ENCODE data around the gene MFGE8. TPM values are rescaled to one million over a fixed set of nuclear protein-coding genes. Genes with fewer than 3 reads are reported as not detected.

The MFGE8 gene
- total RNA-seq, 4 donors from 2014 or later, result 51.8 to 156 (median 78.3) TPM

GRCh38 chr15:88894819-88895767 lies 18.1 kb downstream of the MFGE8 start, which contains the start of gene HAPLN3:
Gene HAPLN3, minus strand, starts transcription at chr15:88895544. Its CDS starts 8,246 bp downstream, at chr15:88887298.
- Histone ChIP-seq H3K27ac (peak within 1 kb of the TSS in 1 of 4 donors; percentile 60), H3K36me3 (no peaks in the 10 kb centered on the region), H3K4me3 (peak within 1 kb of the TSS; percentile 39 to 64 (median 56)), H3K27me3 (peaks cover 0 to 6% of the 10 kb centered on the region in 2 donors), H3K9me3 (no peaks in the 10 kb centered on the region), H3K4me1 (peaks cover 0 to 23% (median 20%) of the 10 kb centered on the region in 4 donors)
- TF ChIP-seq, protein P1, sequence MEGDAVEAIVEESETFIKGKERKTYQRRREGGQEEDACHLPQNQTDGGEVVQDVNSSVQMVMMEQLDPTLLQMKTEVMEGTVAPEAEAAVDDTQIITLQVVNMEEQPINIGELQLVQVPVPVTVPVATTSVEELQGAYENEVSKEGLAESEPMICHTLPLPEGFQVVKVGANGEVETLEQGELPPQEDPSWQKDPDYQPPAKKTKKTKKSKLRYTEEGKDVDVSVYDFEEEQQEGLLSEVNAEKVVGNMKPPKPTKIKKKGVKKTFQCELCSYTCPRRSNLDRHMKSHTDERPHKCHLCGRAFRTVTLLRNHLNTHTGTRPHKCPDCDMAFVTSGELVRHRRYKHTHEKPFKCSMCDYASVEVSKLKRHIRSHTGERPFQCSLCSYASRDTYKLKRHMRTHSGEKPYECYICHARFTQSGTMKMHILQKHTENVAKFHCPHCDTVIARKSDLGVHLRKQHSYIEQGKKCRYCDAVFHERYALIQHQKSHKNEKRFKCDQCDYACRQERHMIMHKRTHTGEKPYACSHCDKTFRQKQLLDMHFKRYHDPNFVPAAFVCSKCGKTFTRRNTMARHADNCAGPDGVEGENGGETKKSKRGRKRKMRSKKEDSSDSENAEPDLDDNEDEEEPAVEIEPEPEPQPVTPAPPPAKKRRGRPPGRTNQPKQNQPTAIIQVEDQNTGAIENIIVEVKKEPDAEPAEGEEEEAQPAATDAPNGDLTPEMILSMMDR (IDR thresholded peaks at IDR 0.05), result no peak
- TF ChIP-seq POLR2A (IDR thresholded peaks at IDR 0.05), result no peak
- DNase-seq, result peak in 2 of 3 donors; percentile 32 to 56

DNA sequence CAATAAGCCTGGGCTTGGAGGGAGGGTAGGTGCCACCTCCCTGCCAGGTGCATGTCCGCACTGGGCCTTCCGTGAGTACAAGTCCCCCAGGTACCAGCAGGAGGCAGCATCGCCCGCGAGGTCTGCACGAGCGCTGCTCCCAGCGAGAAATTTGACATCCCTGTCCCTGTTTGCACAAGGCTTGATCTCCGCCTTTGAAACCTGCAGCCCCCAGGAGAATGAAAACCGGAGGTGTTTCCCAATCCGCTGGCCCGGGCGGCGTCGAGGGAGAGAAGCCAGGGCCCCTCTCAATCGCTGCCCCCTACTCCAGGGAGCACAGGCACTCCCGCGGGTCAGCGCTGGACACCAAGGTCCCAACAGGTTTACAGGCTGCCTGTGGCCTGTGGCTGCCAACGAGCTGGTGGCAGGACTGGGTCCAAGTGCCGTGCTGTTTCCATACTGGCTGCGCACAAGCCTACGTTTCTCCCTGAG lies 18.8 kb downstream of the MFGE8 start:
- Histone ChIP-seq H3K36me3 (no peaks in the 10 kb centered on the region), H3K4me1 (peaks cover 0 to 23% (median 20%) of the 10 kb centered on the region in 4 donors), H3K4me3 (peak overlapping the region; percentile 39 to 64 (median 56)), H3K27ac (peak overlapping the region in 1 of 4 donors; percentile 60), H3K9me3 (no peaks in the 10 kb centered on the region), H3K27me3 (peaks cover 0 to 6% of the 10 kb centered on the region in 2 donors)
- no peak for TF ChIP-seq POLR2A (IDR thresholded peaks at IDR 0.05)
- TF ChIP-seq, protein P1 (IDR thresholded peaks at IDR 0.05), result peak; percentile 35 to 70 (median 50)
- peak; percentile 69 to 83 (median 77) for DNase-seq

DNA sequence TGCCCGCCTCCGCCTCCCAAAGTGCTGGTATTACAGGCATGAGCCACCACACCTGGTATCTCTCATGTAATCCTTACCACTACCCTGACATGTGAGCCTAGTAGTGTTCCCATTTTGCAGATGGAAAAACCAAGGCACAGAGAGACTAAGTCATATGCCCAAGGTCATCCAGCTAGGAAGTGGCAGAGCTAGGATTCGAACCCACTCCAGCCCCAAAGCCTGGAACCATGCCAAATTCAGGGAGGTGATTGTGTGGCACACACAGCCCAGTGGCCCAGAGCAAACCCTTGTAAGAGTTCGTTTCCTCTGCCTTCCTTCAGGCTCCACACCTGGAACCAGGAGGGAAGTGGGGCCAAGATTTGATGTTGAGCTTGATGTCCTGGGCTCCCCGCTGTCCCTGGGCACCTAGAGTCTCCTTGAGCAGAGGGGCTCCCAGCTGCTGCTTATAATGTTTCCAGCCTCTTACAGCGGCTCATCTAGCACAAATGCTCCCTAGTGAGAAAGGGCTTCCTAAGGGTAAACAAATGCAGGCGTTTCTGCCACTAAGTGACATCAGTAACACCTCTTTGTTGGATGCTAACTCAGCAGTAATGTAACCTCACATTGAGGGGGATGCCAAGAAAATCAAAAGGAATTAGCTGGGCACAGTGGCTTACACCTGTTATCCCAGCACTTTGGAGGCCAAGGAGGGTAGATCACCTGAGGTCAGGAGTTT lies 21.5 kb downstream of the MFGE8 start:
- Histone ChIP-seq H3K27ac (no peak overlapping the region), H3K4me3 (no peak overlapping the region), H3K4me1 (peaks cover 0 to 18% (median 14%) of the 10 kb centered on the region in 4 donors), H3K27me3 (peaks cover 0 to 6% of the 10 kb centered on the region in 2 donors), H3K36me3 (no peaks in the 10 kb centered on the region), H3K9me3 (no peaks in the 10 kb centered on the region)
- TF ChIP-seq POLR2A (IDR thresholded peaks at IDR 0.05), result no peak
- TF ChIP-seq, protein P1 (IDR thresholded peaks at IDR 0.05), result no peak
- DNase-seq, result no peak

- H3K9me3 ChIP-seq, result no peaks in the 10 kb centered on the region
- H3K4me3 ChIP-seq, result no peak overlapping the region
- TF ChIP-seq, protein P1 (IDR thresholded peaks at IDR 0.05), result no peak
- TF ChIP-seq POLR2A (IDR thresholded peaks at IDR 0.05), result no peak
- no peak for DNase-seq
- peaks cover 0 to 6% of the 10 kb centered on the region in 2 donors for H3K27me3 ChIP-seq
- no peak overlapping the region for H3K27ac ChIP-seq
- H3K36me3 ChIP-seq, result no peaks in the 10 kb centered on the region
- H3K4me1 ChIP-seq, result peaks cover 0 to 16% (median 11%) of the 10 kb centered on the region in 4 donors
Observed at GRCh38 chr15:88890495-88890894, 22.7 kb downstream of the MFGE8 start.

DNA sequence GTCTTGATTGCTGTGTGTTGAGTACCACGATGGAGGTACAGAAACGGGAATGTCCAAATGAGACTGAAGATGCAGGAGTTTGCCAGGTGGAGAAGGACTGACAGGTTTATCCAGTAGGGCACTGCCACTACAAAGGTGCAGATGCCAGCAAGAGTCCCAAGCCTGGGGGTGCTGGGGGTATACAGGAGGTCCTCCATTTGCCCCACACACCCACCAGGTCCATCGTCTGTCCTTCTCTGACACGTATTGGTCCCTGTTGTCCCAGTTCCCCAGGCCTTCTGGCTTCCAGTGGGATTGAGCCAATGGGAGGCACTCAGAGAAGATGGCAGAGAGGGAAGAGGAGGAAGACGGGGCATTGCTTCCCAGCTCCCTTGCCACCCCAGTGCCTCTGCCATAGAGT lies 24.5 kb downstream of the MFGE8 start:
- DNase-seq, result no peak
- Histone ChIP-seq H3K9me3 (no peaks in the 10 kb centered on the region), H3K4me3 (no peak overlapping the region), H3K36me3 (no peaks in the 10 kb centered on the region), H3K4me1 (no peaks in the 10 kb centered on the region), H3K27me3 (no peaks in the 10 kb centered on the region), H3K27ac (no peak overlapping the region)
- TF ChIP-seq POLR2A (IDR thresholded peaks at IDR 0.05), result no peak
- TF ChIP-seq, protein P1 (IDR thresholded peaks at IDR 0.05), result no peak

Measured in Peyer's patch (tissue), 4 donors.